Measurements from ENCODE around the gene IQSEC1.

IQSEC1 gene

GRCh38 chr3:13047296-13048165 lies 25.7 kb downstream of the IQSEC1 start:
- DNase-seq (ENCODE audit: low read depth): no peak

- no peak for DNase-seq (ENCODE audit: low read depth)
Measured at GRCh38 chr3:13046569-13047274, 26.5 kb downstream of the IQSEC1 start.

- DNase-seq (ENCODE audit: low read depth): no peak
Measured at GRCh38 chr3:13045904-13046568, 27.2 kb downstream of the IQSEC1 start.

GRCh38 chr3:13045241-13045903 lies 27.9 kb downstream of the IQSEC1 start:
- no peak for DNase-seq (ENCODE audit: low read depth)

GRCh38 chr3:13044496-13045240 lies 28.6 kb downstream of the IQSEC1 start:
- no peak for DNase-seq (ENCODE audit: low read depth)

- DNase-seq (ENCODE audit: low read depth): no peak
Measured at GRCh38 chr3:13043656-13044055, 29.6 kb downstream of the IQSEC1 start.

GRCh38 chr3:13042715-13043271 lies 30.4 kb downstream of the IQSEC1 start:
- DNase-seq (ENCODE audit: low read depth): no peak

- no peak for DNase-seq (ENCODE audit: low read depth)
Measured at GRCh38 chr3:13042127-13042701, 31.0 kb downstream of the IQSEC1 start.

- no peak for DNase-seq (ENCODE audit: low read depth)
Measured at GRCh38 chr3:13041113-13041776, 32.0 kb downstream of the IQSEC1 start.

GRCh38 chr3:13040361-13041074 lies 32.7 kb downstream of the IQSEC1 start:
- DNase-seq (ENCODE audit: low read depth): no peak

GRCh38 chr3:13039213-13039896 lies 33.9 kb downstream of the IQSEC1 start:
- no peak for DNase-seq (ENCODE audit: low read depth)

GRCh38 chr3:13037458-13038117 lies 35.6 kb downstream of the IQSEC1 start:
- no peak for DNase-seq (ENCODE audit: low read depth)

GRCh38 chr3:13034861-13035260 lies 38.4 kb downstream of the IQSEC1 start:
- DNase-seq (ENCODE audit: low read depth): no peak

- DNase-seq (ENCODE audit: low read depth): no peak
Measured at GRCh38 chr3:13034109-13034800, 39.0 kb downstream of the IQSEC1 start.

GRCh38 chr3:13032206-13032605 lies 41.0 kb downstream of the IQSEC1 start:
- DNase-seq (ENCODE audit: low read depth): no peak

GRCh38 chr3:13031621-13032020 lies 41.6 kb downstream of the IQSEC1 start:
- no peak for DNase-seq (ENCODE audit: low read depth)

GRCh38 chr3:13030684-13031083 lies 42.5 kb downstream of the IQSEC1 start:
- DNase-seq (ENCODE audit: low read depth): no peak
